Activated CD4-positive, alpha-beta T cell treated with anti-CD3 and anti-CD28 coated beads for 4 hours (primary cell): Measurements from ENCODE around the gene LASP1NB.
"Not testable (repeated sequence)": the region's sequence is repeated elsewhere in the genome, so short reads cannot be mapped to it uniquely, and the experiment has no call there.

ENCODE experiments used
- DNase-seq, 2 donors: peaks; one replicate each; pipeline ENCODE4 v3.0.0-alpha.2; 2020

LASP1NB gene

DNA sequence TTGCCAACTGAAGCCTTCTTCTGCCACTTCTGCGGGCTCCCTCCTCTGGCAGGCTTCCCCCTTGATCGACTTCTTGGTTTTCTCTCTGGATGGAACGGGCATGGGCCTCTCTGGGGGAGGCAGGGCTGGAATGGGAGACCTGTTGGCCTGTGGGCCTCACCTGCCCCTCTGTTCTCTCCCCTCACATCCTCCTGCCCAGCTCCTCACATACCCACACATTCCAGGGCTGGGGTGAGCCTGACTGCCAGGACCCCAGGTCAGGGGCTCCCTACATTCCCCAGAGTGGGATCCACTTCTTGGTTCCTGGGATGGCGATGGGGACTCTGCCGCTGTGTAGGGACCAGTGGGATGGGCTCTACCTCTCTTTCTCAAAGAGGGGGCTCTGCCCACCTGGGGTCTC lies 6.5 kb upstream of the LASP1NB start:
- no peak for DNase-seq

DNA sequence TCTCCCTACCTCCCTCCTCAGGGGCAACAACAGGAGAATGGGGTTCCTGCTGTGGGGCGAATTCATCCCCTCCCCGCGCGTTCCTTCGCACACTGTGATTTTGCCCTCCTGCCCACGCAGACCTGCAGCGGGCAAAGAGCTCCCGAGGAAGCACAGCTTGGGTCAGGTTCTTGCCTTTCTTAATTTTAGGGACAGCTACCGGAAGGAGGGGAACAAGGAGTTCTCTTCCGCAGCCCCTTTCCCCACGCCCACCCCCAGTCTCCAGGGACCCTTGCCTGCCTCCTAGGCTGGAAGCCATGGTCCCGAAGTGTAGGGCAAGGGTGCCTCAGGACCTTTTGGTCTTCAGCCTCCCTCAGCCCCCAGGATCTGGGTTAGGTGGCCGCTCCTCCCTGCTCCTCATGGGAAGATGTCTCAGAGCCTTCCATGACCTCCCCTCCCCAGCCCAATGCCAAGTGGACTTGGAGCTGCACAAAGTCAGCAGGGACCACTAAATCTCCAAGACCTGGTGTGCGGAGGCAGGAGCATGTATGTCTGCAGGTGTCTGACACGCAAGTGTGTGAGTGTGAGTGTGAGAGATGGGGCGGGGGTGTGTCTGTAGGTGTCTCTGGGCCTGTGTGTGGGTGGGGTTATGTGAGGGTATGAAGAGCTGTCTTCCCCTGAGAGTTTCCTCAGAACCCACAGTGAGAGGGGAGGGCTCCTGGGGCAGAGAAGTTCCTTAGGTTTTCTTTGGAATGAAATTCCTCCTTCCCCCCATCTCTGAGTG lies 5.9 kb upstream of the LASP1NB start:
- no peak for DNase-seq

DNA sequence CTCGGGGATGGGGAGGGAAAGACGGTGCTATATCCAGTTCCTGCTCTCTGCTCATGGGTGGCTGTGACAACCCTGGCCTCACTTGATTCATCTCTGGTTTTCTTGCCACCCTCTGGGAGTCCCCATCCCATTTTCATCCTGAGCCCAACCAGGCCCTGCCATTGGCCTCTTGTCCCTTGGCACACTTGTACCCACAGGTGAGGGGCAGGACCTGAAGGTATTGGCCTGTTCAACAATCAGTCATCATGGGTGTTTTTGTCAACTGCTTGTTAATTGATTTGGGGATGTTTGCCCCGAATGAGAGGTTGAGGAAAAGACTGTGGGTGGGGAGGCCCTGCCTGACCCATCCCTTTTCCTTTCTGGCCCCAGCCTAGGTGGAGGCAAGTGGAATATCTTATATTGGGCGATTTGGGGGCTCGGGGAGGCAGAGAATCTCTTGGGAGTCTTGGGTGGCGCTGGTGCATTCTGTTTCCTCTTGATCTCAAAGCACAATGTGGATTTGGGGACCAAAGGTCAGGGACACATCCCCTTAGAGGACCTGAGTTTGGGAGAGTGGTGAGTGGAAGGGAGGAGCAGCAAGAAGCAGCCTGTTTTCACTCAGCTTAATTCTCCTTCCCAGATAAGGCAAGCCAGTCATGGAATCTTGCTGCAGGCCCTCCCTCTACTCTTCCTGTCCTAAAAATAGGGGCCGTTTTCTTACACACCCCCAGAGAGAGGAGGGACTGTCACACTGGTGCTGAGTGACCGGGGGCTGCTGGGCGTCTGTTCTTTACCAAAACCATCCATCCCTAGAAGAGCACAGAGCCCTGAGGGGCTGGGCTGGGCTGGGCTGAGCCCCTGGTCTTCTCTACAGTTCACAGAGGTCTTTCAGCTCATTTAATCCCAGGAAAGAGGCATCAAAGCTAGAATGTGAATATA lies 4.8 kb upstream of the LASP1NB start:
- DNase-seq: no peak

DNA sequence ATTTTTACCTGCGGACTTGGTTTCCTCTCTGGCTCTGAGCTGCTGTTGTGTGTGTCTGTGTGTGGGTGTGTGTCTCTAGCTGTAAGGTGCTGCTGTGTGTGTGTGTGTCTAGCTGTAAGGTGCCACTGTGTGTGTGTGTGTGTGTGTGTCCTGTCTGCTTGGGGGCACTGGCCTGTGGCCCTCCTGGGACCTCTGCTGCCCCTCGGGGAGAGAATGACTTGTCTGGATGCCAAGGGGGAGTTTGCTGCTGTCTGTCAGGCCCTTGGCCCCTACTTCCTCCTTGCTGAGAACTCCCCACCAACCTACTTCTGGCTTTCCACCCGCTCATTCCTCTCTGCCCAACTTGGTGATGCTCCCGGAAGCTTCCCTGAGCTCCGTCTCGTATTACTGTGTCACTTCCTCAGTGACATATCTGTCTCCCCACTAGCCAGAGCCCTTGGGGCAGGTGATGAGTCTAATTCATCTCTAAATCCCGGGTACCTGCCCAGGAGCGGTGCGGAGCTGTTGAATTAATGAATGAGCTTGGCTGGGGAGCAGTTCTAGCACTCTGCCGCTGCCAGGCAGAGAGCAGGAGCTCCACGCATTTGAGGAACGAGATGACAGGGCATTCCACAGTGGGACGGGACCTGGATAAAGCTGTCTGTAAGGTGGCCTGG lies 3.5 kb upstream of the LASP1NB start:
- DNase-seq: no peak

DNA sequence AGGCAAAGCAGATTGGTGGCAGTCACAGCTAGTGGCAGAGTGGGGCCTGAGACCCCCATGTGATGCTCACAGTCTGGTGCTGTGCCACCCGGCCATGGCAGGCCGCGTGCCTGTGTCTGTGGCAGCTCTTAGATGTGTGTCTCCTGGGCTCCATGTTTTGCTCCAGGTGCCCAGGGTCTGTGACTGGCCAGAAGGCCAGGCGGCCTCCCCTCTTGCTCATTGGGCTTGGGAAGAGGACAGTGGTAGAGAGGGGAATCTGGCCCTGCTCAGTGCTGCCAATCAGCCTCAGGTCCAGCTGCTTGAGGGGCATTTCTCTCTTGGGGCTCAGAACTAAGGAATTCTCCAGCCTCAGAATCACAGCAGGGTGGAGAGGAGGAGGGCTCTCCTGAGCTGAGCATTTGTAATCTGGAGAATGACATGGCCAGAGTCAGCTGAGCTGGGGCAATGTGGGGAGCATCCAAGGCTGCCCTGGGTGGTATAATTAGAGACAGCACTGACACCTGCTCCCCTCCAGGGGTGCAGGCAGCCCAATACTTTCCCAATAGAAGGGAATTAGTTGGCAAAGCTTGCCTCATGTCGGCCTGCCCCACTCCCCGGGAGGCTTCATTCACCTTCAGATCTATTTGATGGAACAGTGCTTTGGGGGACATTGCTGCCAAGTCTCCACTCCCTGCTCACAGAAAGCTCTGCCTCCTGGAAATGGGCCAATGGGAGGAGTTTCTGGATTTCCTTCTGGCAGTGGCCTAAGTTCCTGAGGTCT lies 2.7 kb upstream of the LASP1NB start:
- no peak for DNase-seq

DNA sequence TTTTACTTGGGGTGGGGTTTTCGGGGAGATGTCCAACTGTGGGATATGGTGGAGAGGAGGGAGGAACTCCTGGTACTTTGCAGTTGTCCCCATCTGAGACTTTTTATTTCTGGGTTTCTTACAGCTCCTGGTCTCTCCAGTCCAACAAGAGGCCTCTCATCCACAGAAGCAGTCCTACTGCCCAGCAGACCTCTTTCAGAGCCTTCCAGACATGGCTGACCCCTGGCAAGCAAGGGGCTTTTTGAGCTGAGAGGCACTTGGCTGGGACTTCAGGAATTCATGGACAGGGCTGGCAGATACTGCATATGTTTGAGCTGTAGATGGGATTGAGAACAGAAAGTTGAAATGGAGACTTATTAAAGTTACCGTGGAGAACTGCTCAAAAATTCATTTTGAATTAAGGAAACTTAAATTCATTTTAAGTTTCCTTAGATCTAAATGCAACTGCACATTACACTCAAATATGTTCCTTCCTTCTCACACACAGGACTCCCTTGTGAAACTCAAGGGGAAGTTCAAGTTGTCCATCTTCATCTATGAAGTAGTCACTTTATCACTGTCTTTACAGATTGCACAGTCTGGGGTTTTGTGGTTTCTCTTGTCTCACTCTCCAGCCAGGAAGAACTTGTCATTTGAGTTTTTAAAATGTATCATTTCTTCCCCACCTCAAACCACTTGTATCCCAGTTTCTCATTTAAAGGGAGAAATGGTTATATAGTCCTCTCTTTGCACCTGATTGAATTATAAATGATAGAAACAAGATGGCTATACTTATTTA lies 1.1 kb downstream of the LASP1NB start:
- no peak for DNase-seq

DNA sequence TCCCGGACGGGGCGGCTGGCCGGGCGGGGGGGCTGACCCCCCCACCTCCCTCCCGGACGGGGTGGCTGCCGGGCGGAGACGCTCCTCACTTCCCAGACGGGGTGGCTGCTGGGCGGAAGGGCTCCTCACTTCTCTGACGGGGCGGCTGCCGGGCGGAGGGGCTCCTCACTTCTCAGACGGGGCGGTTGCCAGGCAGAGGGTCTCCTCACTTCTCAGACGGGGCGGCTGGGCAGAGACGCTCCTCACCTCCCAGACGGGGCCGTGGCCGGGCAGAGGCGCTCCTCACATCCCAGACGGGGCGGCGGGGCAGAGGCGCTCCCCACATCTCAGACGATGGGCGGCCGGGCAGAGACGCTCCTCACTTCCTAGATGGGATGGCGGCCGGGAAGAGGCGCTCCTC lies 5.4 kb downstream of the LASP1NB start:
- DNase-seq: not testable (repeated sequence)

DNA sequence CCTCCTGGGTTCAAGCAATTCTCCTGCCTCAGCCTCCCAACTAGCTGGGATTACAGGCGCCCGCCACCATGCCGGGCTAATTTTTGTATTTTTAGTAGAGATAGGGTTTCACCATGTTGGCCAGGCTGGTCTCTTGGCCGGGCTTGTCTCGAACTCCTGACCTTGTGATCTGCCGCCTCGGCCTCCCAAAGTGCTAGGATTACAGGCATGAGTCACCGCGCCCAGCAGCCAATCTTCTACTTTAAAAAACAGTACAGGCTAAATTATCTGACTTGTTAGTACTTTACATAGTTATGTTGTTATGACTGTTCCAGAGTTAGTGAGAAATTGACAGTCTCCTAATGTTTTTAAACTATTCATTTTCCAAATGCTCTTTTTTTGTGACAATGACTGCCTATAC lies 8.5 kb downstream of the LASP1NB start:
- not testable (repeated sequence) for DNase-seq

DNA sequence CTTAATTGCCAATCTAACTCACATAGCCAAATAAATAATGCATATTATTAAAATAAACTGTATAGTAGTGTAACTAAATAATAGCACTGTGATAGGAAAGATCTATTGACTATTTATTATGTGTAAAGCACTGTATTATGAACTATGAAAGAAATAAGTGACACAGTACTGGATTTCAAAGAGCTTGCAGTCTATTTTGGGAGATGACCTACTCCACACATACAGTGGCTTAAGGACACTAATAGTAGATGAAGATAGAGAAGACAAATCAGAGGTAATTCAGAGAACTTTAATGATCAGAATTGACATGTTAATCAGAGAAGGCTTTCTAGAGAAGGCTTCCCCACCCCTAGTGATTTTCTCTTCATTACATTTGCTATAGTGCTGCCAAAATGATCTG lies 14.6 kb downstream of the LASP1NB start:
- DNase-seq: no peak

DNA sequence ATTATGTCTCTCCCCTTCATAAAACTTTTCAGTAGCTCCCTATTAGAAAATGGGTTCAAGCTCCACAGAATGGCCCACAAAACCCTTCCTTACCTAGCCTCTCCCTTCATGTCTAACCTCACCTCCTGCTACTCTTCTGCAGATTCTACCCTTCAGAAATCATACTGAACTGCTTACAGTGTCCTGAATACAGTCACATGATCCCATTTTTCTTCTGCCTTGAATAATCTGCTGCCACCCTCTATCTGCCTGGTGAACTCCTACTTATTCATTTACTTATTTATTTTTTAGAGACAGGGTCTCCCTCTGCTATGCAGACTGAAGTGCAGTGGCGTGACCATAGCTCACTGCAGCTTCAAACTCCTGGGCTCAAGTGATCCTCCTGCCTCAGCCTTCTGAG lies 15.0 kb downstream of the LASP1NB start:
- DNase-seq: no peak

DNA sequence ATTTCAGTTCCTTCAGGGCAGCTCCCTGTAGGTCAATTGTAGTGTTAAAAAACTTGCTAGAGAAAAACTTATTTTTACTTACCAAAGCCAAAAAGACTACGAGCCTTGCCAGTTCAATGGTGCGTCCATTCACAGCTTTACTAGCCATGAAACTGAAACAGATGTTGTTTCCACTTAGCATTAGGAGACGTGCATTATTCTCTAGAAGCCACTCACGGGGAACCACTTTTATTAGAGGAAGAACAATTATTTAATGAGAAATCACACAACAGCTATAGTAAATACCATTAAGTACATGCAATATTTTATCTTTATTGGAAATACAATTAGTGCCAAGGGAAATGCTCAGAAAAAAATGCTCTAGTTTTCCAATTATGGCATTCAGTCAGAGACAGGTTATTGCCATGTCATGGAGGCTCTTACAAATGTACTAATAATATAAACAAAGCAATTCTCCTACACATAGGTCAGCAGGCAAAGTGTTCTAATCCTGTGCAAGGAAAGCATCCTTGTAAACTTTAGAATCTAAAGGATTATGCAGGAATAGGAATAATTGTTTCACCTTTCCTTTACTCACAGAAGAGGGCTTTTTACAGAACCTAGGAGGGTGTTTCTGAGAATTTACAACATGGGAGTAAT lies 17.4 kb downstream of the LASP1NB start:
- no peak for DNase-seq

DNA sequence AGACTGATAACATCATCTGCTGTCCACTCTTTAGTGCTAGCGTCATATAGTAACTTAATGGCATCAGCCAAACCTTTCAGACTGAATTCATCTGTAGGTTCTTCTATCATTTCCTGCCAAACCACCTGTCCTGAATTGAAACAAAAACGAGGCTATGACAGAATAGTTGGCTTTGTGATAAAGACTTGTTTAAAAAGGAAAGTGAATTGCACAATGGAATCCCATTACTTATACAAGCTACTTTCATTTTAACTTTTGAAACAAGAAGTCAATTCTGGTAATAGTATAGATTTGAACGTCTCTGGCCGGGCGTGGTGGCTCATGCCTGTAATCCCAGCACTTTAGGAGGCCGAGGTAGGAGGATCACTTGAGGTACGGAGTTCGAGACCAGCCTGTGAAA lies 18.2 kb downstream of the LASP1NB start:
- DNase-seq: no peak

DNA sequence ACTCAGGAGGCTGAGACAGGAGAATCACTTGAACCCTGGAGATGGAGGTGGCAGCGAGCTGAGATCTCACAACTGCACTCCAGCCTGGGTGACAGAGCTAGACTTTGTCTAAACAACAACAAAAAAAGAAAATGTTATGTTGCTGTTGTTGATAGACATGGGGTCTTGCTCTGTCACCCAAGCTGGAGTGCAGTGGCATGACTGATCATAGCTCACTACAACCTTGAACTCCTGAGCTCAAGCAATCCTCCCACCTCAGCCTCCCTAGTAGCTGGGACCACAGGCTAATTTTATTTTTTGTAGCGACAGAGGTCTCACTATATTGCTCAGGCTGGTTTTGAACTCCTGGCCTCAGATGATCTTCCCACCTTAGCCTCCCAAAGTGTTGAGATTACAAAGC lies 21.8 kb downstream of the LASP1NB start:
- no peak for DNase-seq

DNA sequence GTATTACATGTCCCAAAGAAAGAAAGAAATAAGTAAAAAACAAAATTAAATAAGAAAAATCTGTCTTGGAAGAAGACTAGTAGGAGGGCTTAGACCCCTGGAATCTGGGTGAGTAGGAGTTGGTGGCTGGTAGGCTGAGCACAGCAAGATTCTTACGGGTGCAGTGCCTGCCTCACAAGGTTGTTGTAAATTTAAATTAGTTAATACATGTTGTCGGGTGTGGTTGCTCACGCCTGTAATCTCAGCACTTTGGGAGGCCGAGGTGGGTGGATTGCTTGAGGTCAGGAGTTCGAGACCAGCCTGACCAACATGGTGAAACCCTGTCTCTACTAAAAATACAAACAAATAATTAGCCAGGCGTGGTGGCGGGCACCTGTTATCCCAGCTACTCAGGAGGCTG lies 28.4 kb downstream of the LASP1NB start:
- not testable (repeated sequence) for DNase-seq

DNA sequence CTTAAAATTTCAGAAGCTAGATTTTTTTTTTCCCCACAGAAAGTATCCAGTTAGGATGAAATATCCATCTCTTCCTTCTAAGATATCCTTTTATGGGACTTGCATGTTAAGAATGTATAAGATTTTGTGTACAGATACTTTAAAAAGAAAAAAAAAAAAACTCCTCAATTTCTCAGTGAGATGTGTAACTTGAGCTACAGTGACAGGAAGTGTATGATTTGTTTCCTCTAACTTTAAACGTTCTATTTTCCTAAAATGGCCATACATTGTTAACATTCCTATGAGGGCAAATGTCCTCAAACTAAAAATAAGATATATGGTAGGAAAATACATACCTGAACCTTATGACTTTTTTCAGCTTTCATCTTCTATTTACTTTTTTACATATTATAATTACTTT lies 32.9 kb downstream of the LASP1NB start:
- no peak for DNase-seq

DNA sequence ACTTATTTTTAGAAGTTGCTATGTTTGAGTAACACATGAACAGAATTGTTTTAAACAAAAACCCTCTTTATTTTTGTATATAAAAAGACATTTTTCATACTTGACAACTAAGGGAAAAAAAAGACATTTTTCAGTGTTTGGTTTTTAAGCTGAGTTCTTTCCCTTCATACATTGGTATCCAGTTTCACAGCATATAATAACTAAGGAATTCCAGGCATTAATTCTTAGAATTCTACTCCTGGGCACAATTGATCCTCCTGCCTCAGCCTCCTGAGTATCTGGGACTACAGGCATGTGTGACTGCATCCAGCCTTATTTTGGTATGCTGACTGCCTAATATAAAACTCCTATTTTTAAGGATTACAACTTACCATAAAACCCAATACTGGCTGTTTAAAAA lies 33.3 kb downstream of the LASP1NB start:
- DNase-seq: no peak

DNA sequence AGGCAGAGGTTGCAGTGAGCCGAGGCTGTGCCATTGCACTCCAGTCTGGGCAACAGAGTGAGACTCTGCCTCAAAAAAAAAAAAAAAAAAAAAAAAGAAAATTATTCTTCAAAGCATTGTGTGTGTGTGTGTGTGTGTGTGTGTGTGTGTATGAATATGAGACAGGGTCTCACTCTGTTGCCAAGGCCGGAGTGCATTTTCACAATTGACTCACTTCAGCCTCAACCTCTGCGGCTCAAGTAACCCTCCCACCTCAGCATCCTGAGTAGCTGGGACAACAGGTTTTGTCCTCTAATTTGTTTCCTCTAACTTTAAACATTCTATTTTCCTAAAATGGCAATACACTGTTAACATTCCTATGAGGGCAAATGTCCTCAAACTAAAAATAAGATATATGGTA lies 34.1 kb downstream of the LASP1NB start:
- no peak for DNase-seq

DNA sequence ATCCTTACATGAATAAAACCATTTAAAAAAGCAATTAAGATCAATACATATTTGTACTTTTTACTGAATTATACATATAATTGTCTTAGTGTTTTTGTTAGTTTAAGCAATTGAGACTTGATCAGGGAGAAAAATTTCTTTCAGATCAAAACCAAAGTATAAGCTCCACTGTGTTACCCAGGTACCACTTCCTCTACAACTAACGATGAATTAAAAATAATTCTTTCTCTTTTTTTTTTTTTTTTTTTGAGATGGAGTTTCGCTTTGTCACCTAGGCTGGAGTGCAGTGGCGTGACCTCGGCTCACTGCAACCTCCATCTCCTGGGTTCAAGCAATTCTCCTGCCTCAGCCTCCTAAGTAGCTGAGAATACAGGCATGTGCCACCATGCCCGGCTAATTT lies 35.0 kb downstream of the LASP1NB start:
- DNase-seq: no peak

DNA sequence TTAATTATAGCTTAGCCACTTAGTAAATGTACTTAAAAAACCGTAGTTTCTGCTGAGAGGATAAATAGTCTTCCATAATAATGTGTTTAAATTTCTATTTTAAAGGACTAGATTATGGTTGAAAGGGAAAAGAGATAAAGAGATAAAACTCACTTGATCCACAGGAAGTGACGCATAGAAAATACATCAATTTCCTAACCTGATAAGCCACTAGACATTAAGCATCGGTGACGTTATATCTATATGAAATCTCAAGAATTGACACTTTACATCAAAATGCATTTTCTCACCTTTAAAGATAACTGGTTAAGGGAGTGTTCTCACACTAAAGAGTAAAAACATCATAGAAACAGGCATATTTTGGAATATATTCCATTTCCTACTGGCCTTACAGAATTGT lies 36.0 kb downstream of the LASP1NB start:
- no peak for DNase-seq

DNA sequence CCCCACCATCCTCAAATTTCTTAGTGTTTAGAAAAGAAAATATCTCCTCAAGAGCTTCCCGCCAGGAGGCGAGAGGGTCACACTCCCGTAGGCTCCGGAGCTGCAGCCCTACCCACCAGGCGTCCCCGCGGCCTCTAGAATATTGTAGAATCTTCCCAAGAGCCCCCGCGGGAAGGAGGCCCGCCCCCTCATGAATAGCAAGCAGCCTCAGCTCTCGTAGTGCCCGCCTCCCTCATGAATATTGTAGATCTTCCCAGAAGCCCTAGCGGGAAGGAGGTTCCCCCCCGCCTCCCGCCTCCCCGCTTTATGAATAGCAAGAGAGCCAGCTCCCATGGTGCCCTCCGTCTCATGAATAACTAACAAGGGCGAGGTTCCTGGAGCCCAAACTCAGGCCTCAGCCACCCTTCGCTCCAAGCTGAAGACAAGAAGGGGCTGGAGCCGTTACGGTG lies 41.9 kb downstream of the LASP1NB start, which contains the start of gene FBXO47:
FBXO47 (minus strand) TSS at position 114 of the 449 bp plus-strand sequence. CDS start 4,378 bp downstream, outside the sequence.
- peak; percentile 80 to 82 for DNase-seq

DNA sequence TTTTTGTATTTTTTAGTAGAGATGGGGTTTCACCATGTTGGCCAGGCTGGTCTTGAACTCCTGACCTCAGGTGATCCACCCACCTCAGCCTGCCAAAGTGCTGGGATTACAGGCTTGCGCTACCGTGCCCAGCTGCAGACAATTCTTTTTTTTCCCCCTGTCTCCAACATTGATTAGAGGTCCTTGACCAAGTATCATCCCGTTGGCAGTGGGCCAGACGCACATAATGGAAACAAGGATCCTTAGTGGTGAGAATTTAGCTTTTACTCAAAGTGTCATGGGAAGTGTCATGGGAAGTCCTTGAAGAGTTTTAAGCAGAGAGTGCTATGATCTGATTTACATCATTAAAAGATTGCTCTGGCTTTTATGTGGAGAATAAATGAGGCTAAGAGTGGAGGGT lies 43.9 kb downstream of the LASP1NB start:
- DNase-seq: no peak
